SKM-1 (cell line): ENCODE data around the gene SEC14L3.

Source experiments
- DNase-seq: peaks from one replicate; lab custom pipeline; 2025; ENCODE audit not compliant: unreplicated experiment; lab: John Stamatoyannopoulos, UW

SEC14L3 gene

GRCh38 chr22:30423959-30424533, 47.8 kb downstream of the SEC14L3 start:
- DNase-seq, result peak; percentile 100

GRCh38 chr22:30423301-30423958, 48.4 kb downstream of the SEC14L3 start:
- no peak for DNase-seq

DNA sequence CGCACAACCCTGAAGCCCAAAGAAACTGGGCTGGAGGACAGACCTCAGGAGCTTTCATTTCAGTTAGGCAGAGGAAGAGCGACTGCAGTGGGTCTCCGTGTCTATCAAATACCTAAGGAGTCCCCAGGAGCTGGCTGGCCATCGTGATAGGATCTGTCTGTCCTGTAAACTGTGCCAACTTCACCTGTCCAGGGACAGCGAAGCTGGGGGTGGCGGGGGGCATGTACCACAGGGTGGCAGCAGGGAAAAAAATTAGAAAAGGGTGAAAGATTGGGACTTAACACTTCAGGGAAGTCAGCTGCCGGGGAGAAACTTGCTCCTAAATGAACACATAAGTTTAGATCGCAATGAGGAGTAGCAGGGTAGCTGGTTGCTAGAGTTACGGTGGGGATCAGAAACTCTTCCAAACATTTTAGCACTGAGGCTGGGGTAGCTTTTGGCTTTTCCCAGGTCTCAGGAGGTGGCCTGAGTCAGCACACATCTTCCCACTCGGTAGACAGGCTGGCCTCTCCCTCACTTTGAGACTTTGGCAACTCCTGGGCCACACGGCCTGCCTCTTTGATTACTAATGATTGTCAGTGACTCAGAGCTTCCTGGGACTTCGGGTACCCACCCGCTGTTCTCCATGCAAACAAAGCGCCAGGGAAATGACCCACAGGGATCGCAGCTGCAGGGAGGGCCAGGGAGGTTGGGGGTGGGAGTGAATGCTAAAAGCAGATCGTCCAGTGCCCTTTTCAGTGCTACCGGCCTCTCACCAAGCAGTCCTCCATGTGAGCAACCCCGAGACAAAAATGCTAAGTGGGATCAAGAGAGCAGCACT, 49.1 kb downstream of the SEC14L3 start:
- DNase-seq, result no peak

- DNase-seq, result no peak
These were observed 49.9 kb downstream of the SEC14L3 start for GRCh38 chr22:30421695-30422480.

GRCh38 chr22:30420347-30421125, 51.3 kb downstream of the SEC14L3 start:
- no peak for DNase-seq

- no peak for DNase-seq
These were observed 55.0 kb downstream of the SEC14L3 start for GRCh38 chr22:30416837-30417236.

DNA sequence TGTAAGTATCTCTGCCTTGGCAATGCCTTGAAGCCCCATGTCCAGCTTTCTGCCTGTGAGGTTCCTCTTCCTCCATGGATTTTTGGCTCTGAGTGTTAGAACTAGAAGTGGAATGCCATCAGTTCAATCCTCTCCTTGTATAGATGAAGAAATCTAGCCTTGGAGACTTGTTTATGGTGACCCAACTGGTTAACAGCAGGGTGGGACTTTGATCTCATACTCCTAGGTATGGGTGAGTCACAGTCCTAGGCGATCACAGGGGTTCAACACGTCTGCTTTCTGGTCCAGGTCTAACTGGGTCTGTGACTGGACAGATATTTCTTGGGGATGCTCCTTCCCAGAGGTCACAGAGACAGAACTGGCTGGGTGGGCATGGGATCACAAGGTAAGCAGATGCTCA, 55.4 kb downstream of the SEC14L3 start:
- no peak for DNase-seq

DNA sequence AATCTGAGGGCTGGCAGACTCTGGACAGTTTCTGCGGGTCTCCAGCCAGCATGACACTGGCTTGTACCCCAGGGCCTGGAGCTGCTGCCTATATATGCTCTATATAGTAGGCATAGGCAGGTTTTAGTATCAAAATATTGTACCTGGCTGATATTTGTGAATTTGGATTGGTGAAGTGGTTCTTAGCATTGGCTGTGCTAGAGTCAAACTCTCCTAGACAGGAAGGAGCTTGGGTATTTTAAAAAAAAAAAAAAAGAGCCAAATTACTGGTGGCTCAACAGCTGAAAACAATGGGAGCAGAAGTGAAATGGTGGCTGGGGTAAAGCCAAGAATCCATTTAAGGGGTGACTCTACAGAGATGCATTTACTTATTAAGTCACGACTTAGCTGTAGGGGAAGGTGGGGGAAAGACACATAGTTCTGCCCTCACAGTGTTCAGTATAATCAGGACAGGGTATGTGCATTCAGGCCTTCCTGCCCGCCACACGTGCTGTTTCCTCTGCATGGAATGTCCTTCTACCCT, 57.2 kb downstream of the SEC14L3 start:
- DNase-seq, result no peak

DNA sequence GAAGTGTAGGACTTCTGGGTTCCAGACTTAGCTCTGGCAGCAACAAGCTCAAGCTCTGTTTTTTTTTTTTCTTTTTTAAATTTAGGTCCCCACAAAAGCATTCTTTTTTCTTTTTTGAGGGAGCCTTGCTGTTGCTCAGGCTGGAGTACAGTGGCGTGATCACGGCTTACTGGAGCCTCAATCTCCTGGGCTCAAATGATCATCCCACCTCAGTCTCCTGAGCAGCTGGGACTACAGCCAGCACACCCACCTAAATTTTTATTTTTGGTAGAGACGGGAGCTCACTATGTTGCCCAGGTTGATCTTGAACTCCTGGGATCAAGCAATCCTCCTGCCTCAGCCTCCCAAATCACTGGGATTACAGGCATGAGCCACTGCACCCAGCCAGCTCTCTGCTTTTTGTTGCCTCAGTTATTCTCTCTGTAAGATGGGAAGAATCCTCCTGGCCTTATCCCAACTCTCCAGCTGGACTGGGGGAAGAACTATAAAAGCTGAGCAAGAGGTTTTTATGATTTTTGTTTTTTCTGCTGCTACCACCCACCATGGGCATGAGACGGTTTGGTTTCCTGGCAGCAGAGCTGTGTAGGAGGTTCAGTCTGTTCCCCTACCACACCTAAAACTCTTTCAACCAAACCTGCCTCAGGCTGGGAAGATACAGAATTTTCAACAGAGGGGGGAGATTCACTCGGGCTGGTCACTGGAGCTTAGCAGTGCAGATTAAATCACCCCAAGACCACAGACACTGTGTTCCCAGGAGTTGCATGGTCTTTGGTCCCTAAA, 57.9 kb downstream of the SEC14L3 start:
- DNase-seq, result no peak

DNA sequence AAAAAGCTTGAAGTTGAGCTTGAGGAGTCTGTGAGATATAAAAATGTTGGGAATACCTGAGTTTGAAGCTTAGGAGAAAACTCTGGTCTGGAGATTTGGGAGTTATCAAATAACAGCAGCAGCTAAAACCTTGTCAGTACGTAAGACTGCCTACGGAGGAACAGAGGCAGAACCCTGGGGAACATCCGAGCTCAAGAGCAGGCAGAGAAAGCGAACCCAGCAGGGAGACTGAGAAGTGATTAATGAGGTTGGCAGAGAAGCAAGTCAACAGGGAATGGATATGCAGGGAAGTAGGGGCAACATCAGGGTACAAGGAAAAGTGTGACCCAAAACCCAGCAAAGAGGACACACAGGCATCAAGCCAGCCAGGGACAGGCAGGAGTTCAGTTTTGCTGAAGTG, 58.8 kb downstream of the SEC14L3 start:
- no peak for DNase-seq

GRCh38 chr22:30411780-30412179, 60.0 kb downstream of the SEC14L3 start:
- DNase-seq, result no peak
